Endothelial cell of umbilical vein (primary cell): ENCODE data around the gene TENT5C.

Experiments used
- CTCF ChIP-seq, 2 donors: IDR thresholded peaks; 1 replicate in 1 of 2; 2 replicates in 1 of 2; pipeline ENCODE4 v1.5.1; 2011; ENCODE audit warnings: low read length in 2 of 2, mild to moderate bottlenecking in 2 of 2, moderate library complexity in 2 of 2, control low read depth in 1 of 2, inconsistent platforms in 1 of 2, low read depth in 1 of 2; ENCODE audit not compliant: insufficient read depth in 1 of 2; ENCODE audit errors: extremely low read depth in 1 of 2
- EZH2 ChIP-seq: IDR thresholded peaks from 2 replicates; pipeline ENCODE4 v1.6.1; 2012; ENCODE audit warnings: borderline replicate concordance, low read depth, mild to moderate bottlenecking, moderate library complexity, low read length, inconsistent platforms; ENCODE audit not compliant: severe bottlenecking
- GATA2 ChIP-seq: IDR thresholded peaks from 2 replicates; pipeline ENCODE4 v1.7.0; 2011; ENCODE audit warnings: low read depth, mild to moderate bottlenecking, moderate library complexity, mixed read lengths, low read length; ENCODE audit not compliant: insufficient read length, insufficient read depth
- MAX ChIP-seq: IDR thresholded peaks from 2 replicates; pipeline ENCODE4 v1.6.1; 2011; ENCODE audit not compliant: insufficient read depth, insufficient read length
- POLR2A ChIP-seq: IDR thresholded peaks from 2 replicates; pipeline ENCODE4 v1.6.1; 2012; ENCODE audit warnings: low read depth, mild to moderate bottlenecking, control low read depth, low read length
- POLR2AphosphoS5 ChIP-seq: IDR thresholded peaks from 2 replicates; pipeline ENCODE4 v1.6.1; 2012; ENCODE audit warnings: low read depth, mild to moderate bottlenecking, control low read depth, low read length, moderate library complexity; ENCODE audit not compliant: insufficient read depth

- TF ChIP-seq EZH2 (no peak), POLR2A (no peak), CTCF (IDR thresholded peaks at IDR 0.05; ENCODE audit: extremely low read depth in 1 of 2, insufficient read depth in 1 of 2, low read depth in 1 of 2, low read length in 2 of 2) (no peak), POLR2AphosphoS5 (no peak), GATA2 (no peak), MAX (no peak)
These were observed 66.9 kb downstream of the TENT5C start for GRCh38 chr1:117672756-117673155.
